H1 (cell line): ENCODE data around the gene SH2D2A.

ENCODE experiments used
- CEBPB ChIP-seq: IDR thresholded peaks from 2 replicates; pipeline ENCODE4 v1.6.1; 2012; ENCODE audit warnings: low read depth, low read length
- CHD2 ChIP-seq: IDR thresholded peaks from 2 replicates; pipeline ENCODE4 v1.6.1; 2012; ENCODE audit warnings: low read length, improper control_type of control experiment
- EZH2 ChIP-seq: fragments of 200-600 bp; sonication (generic); IDR thresholded peaks from 2 replicates; pipeline ENCODE4 v1.7.1; 2012; ENCODE audit warnings: low read depth, mild to moderate bottlenecking, moderate library complexity, low read length, inconsistent platforms; ENCODE audit not compliant: severe bottlenecking
- GABPA ChIP-seq: IDR thresholded peaks from 2 replicates; pipeline ENCODE4 v1.6.1; 2011; ENCODE audit warnings: mild to moderate bottlenecking, low read length, moderate library complexity, borderline replicate concordance; ENCODE audit not compliant: insufficient read depth
- JUN ChIP-seq: IDR thresholded peaks from 2 replicates; pipeline ENCODE4 v1.6.1; 2011; ENCODE audit warnings: low read depth, mild to moderate bottlenecking, improper control_type of control experiment, low read length
- JUND ChIP-seq: IDR thresholded peaks from 2 replicates; pipeline ENCODE4 v1.6.1; 2011; ENCODE audit warnings: mild to moderate bottlenecking, improper control_type of control experiment, low read length
- KDM5A ChIP-seq: fragments of 200-600 bp; IDR thresholded peaks from 2 replicates; pipeline ENCODE4 v1.7.1; 2012; ENCODE audit warnings: mild to moderate bottlenecking, low read length, inconsistent platforms, mixed read lengths
- NRF1 ChIP-seq: IDR thresholded peaks from 2 replicates; pipeline ENCODE4 v1.6.1; 2011; ENCODE audit warnings: mild to moderate bottlenecking, low read depth, low read length, improper control_type of control experiment
- POLR2A ChIP-seq, 2 experiments: IDR thresholded peaks; 1 replicate in 1 of 2; 2 replicates in 1 of 2; pipeline ENCODE4 v1.6.1; 2011; ENCODE audit warnings: low read depth in 2 of 2, low read length in 2 of 2, mild to moderate bottlenecking in 2 of 2; ENCODE audit errors: control extremely low read depth in 1 of 2
- POLR2AphosphoS5 ChIP-seq: IDR thresholded peaks from 2 replicates; pipeline ENCODE4 v1.6.1; 2011; ENCODE audit warnings: low read depth, low read length
- TAF1 ChIP-seq: IDR thresholded peaks from 2 replicates; pipeline ENCODE4 v1.6.1; 2011; ENCODE audit warnings: mild to moderate bottlenecking, low read depth, low read length
- TAF7 ChIP-seq: optimal IDR thresholded peaks from 2 replicates; pipeline ENCODE3; 2011; ENCODE audit warnings: low read depth, mild to moderate bottlenecking, inconsistent platforms, low read length, moderate library complexity, borderline replicate concordance
- YY1 ChIP-seq: IDR thresholded peaks from 2 replicates; pipeline ENCODE4 v1.6.1; 2011; ENCODE audit warnings: low read depth, mild to moderate bottlenecking, low read length
- TF ChIP-seq, protein P1 (sequence below), 3 experiments: IDR thresholded peaks; 1 replicate in 2 of 3; 2 replicates in 1 of 3; pipeline versions ENCODE4 v1.5.1 to v1.6.1; 2011; ENCODE audit warnings: low read length in 3 of 3, mild to moderate bottlenecking in 3 of 3, inconsistent platforms in 2 of 3, low read depth in 1 of 3, moderate library complexity in 1 of 3; ENCODE audit not compliant: insufficient read depth in 1 of 3; ENCODE audit errors: control extremely low read depth in 1 of 3

DNA sequence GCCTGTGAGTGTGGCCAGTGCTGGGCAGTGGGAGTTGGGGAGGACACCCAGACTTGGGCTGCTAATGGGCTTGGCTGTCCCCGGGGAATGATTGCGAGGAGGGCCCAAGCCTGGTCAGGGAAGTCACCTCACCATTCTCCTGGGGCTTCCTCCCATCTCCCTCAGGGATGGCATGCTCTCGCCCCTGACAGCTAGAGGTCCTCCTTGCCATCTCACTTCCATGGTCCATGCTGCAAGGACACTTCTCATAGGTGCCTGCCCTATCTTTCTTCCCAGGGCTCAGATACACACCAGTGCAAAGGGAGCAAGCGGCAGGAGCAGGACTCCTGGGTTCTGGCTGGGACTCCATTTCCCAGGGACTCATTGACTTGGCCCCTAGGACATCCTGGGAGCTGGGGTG, 48.1 kb upstream of the SH2D2A start:
- TF ChIP-seq POLR2A (IDR thresholded peaks at IDR 0.05; ENCODE audit: control extremely low read depth in 1 of 2, low read depth in 2 of 2, low read length in 2 of 2) = no peak
- TF ChIP-seq, protein P1, sequence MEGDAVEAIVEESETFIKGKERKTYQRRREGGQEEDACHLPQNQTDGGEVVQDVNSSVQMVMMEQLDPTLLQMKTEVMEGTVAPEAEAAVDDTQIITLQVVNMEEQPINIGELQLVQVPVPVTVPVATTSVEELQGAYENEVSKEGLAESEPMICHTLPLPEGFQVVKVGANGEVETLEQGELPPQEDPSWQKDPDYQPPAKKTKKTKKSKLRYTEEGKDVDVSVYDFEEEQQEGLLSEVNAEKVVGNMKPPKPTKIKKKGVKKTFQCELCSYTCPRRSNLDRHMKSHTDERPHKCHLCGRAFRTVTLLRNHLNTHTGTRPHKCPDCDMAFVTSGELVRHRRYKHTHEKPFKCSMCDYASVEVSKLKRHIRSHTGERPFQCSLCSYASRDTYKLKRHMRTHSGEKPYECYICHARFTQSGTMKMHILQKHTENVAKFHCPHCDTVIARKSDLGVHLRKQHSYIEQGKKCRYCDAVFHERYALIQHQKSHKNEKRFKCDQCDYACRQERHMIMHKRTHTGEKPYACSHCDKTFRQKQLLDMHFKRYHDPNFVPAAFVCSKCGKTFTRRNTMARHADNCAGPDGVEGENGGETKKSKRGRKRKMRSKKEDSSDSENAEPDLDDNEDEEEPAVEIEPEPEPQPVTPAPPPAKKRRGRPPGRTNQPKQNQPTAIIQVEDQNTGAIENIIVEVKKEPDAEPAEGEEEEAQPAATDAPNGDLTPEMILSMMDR (IDR thresholded peaks at IDR 0.05; ENCODE audit: control extremely low read depth in 1 of 3, insufficient read depth in 1 of 3, low read depth in 1 of 3, low read length in 3 of 3) = no peak
- no peak for TF ChIP-seq NRF1
- no peak for TF ChIP-seq CHD2
- TF ChIP-seq TAF1 = no peak
- no peak for TF ChIP-seq EZH2
- no peak for TF ChIP-seq POLR2AphosphoS5
- no peak for TF ChIP-seq GABPA
- TF ChIP-seq TAF7 = no peak
- no peak for TF ChIP-seq CEBPB
- TF ChIP-seq YY1 = no peak
- no peak for TF ChIP-seq KDM5A
- no peak for TF ChIP-seq JUN
- TF ChIP-seq JUND = no peak
